Measurements from ENCODE around the gene EDAR.

Gene EDAR

GRCh38 chr2:108919571-108920373 lies 69.2 kb downstream of the EDAR start:
- Histone ChIP-seq H3K9me3 (replicated peaks; ENCODE audit: low read length) (no peaks in the 10 kb centered on the region), H3K4me2 (ENCODE audit: low read length) (no peak overlapping the region), H3K4me3 (ENCODE audit: low read length) (no peak overlapping the region), H3K9ac (ENCODE audit: low read depth, low read length) (no peak overlapping the region), H3K4me1 (ENCODE audit: control insufficient read depth, insufficient read depth, low read length) (no peaks in the 10 kb centered on the region), H3K27me3 (ENCODE audit: control insufficient read depth, insufficient read depth, low read length) (peaks cover 67% of the 10 kb centered on the region), H3K36me3 (ENCODE audit: insufficient read depth, low read length) (no peaks in the 10 kb centered on the region)

- Histone ChIP-seq H3K27me3 (ENCODE audit: control insufficient read depth, insufficient read depth, low read length) (peaks cover 58% of the 10 kb centered on the region), H3K4me2 (ENCODE audit: low read length) (no peak overlapping the region), H3K36me3 (ENCODE audit: insufficient read depth, low read length) (no peaks in the 10 kb centered on the region), H3K9ac (ENCODE audit: low read depth, low read length) (no peak overlapping the region), H3K4me1 (ENCODE audit: control insufficient read depth, insufficient read depth, low read length) (no peaks in the 10 kb centered on the region), H3K4me3 (ENCODE audit: low read length) (no peak overlapping the region), H3K9me3 (replicated peaks; ENCODE audit: low read length) (no peaks in the 10 kb centered on the region)
Measured at GRCh38 chr2:108918941-108919341, 70.1 kb downstream of the EDAR start.

- H3K4me1 ChIP-seq (ENCODE audit: control insufficient read depth, insufficient read depth, low read length): no peaks in the 10 kb centered on the region
- H3K4me2 ChIP-seq (ENCODE audit: low read length): no peak overlapping the region
- H3K9me3 ChIP-seq (replicated peaks; ENCODE audit: low read length): no peaks in the 10 kb centered on the region
Measured at GRCh38 chr2:108918156-108918874, 70.7 kb downstream of the EDAR start.

GRCh38 chr2:108917526-108917925 lies 71.5 kb downstream of the EDAR start:
- H3K4me2 ChIP-seq (ENCODE audit: low read length): no peak overlapping the region

More at GRCh38 chr2:108918156-108918874, 70.7 kb downstream of the EDAR start:
- H3K9ac ChIP-seq (ENCODE audit: low read depth, low read length): no peak overlapping the region
- H3K4me3 ChIP-seq (ENCODE audit: low read length): no peak overlapping the region
- H3K36me3 ChIP-seq (ENCODE audit: insufficient read depth, low read length): no peaks in the 10 kb centered on the region
- H3K27me3 ChIP-seq (ENCODE audit: control insufficient read depth, insufficient read depth, low read length): peaks cover 52% of the 10 kb centered on the region

GRCh38 chr2:108916796-108917421 lies 72.1 kb downstream of the EDAR start:
- Histone ChIP-seq H3K9me3 (replicated peaks; ENCODE audit: low read length) (no peaks in the 10 kb centered on the region), H3K4me2 (ENCODE audit: low read length) (no peak overlapping the region), H3K36me3 (ENCODE audit: insufficient read depth, low read length) (no peaks in the 10 kb centered on the region), H3K4me1 (ENCODE audit: control insufficient read depth, insufficient read depth, low read length) (no peaks in the 10 kb centered on the region), H3K9ac (ENCODE audit: low read depth, low read length) (no peak overlapping the region), H3K4me3 (ENCODE audit: low read length) (no peak overlapping the region), H3K27me3 (ENCODE audit: control insufficient read depth, insufficient read depth, low read length) (peaks cover 51% of the 10 kb centered on the region)

More at GRCh38 chr2:108917526-108917925, 71.5 kb downstream of the EDAR start:
- H3K9ac ChIP-seq (ENCODE audit: low read depth, low read length): no peak overlapping the region
- H3K9me3 ChIP-seq (replicated peaks; ENCODE audit: low read length): no peaks in the 10 kb centered on the region
- peaks cover 49% of the 10 kb centered on the region for H3K27me3 ChIP-seq (ENCODE audit: control insufficient read depth, insufficient read depth, low read length)
- H3K36me3 ChIP-seq (ENCODE audit: insufficient read depth, low read length): no peaks in the 10 kb centered on the region
- no peaks in the 10 kb centered on the region for H3K4me1 ChIP-seq (ENCODE audit: control insufficient read depth, insufficient read depth, low read length)
- no peak overlapping the region for H3K4me3 ChIP-seq (ENCODE audit: low read length)

- H3K4me1 ChIP-seq (ENCODE audit: control insufficient read depth, insufficient read depth, low read length): no peaks in the 10 kb centered on the region
- no peak overlapping the region for H3K4me3 ChIP-seq (ENCODE audit: low read length)
- H3K36me3 ChIP-seq (ENCODE audit: insufficient read depth, low read length): no peaks in the 10 kb centered on the region
- H3K9me3 ChIP-seq (replicated peaks; ENCODE audit: low read length): no peaks in the 10 kb centered on the region
- peaks cover 55% of the 10 kb centered on the region for H3K27me3 ChIP-seq (ENCODE audit: control insufficient read depth, insufficient read depth, low read length)
- H3K4me2 ChIP-seq (ENCODE audit: low read length): no peak overlapping the region
- no peak overlapping the region for H3K9ac ChIP-seq (ENCODE audit: low read depth, low read length)
Measured at GRCh38 chr2:108916122-108916795, 72.8 kb downstream of the EDAR start.

GRCh38 chr2:108912629-108912902 lies 76.5 kb downstream of the EDAR start:
- Histone ChIP-seq H3K9ac (ENCODE audit: low read depth, low read length) (no peak overlapping the region), H3K4me2 (ENCODE audit: low read length) (no peak overlapping the region), H3K9me3 (replicated peaks; ENCODE audit: low read length) (no peaks in the 10 kb centered on the region), H3K4me1 (ENCODE audit: control insufficient read depth, insufficient read depth, low read length) (no peaks in the 10 kb centered on the region), H3K4me3 (ENCODE audit: low read length) (no peak overlapping the region), H3K36me3 (ENCODE audit: insufficient read depth, low read length) (no peaks in the 10 kb centered on the region), H3K27me3 (ENCODE audit: control insufficient read depth, insufficient read depth, low read length) (peaks cover 69% of the 10 kb centered on the region)

- H3K4me1 ChIP-seq (ENCODE audit: control insufficient read depth, insufficient read depth, low read length): no peaks in the 10 kb centered on the region
- H3K9me3 ChIP-seq (replicated peaks; ENCODE audit: low read length): no peaks in the 10 kb centered on the region
- no peak overlapping the region for H3K9ac ChIP-seq (ENCODE audit: low read depth, low read length)
- peaks cover 68% of the 10 kb centered on the region for H3K27me3 ChIP-seq (ENCODE audit: control insufficient read depth, insufficient read depth, low read length)
- H3K4me3 ChIP-seq (ENCODE audit: low read length): no peak overlapping the region
- H3K36me3 ChIP-seq (ENCODE audit: insufficient read depth, low read length): no peaks in the 10 kb centered on the region
- no peak overlapping the region for H3K4me2 ChIP-seq (ENCODE audit: low read length)
Measured at GRCh38 chr2:108911807-108912628, 77.0 kb downstream of the EDAR start.

GRCh38 chr2:108911401-108911800 lies 77.6 kb downstream of the EDAR start:
- no peaks in the 10 kb centered on the region for H3K36me3 ChIP-seq (ENCODE audit: insufficient read depth, low read length)
- no peak overlapping the region for H3K4me2 ChIP-seq (ENCODE audit: low read length)
- no peaks in the 10 kb centered on the region for H3K4me1 ChIP-seq (ENCODE audit: control insufficient read depth, insufficient read depth, low read length)
- no peak overlapping the region for H3K9ac ChIP-seq (ENCODE audit: low read depth, low read length)
- H3K9me3 ChIP-seq (replicated peaks; ENCODE audit: low read length): no peaks in the 10 kb centered on the region
- H3K4me3 ChIP-seq (ENCODE audit: low read length): no peak overlapping the region
- H3K27me3 ChIP-seq (ENCODE audit: control insufficient read depth, insufficient read depth, low read length): peaks cover 68% of the 10 kb centered on the region

GRCh38 chr2:108910541-108911396 lies 78.3 kb downstream of the EDAR start:
- H3K27me3 ChIP-seq (ENCODE audit: control insufficient read depth, insufficient read depth, low read length): peaks cover 68% of the 10 kb centered on the region
- H3K4me2 ChIP-seq (ENCODE audit: low read length): no peak overlapping the region
- no peaks in the 10 kb centered on the region for H3K4me1 ChIP-seq (ENCODE audit: control insufficient read depth, insufficient read depth, low read length)
- H3K9ac ChIP-seq (ENCODE audit: low read depth, low read length): no peak overlapping the region
- no peaks in the 10 kb centered on the region for H3K36me3 ChIP-seq (ENCODE audit: insufficient read depth, low read length)
- no peak overlapping the region for H3K4me3 ChIP-seq (ENCODE audit: low read length)
- no peaks in the 10 kb centered on the region for H3K9me3 ChIP-seq (replicated peaks; ENCODE audit: low read length)
